K562 (cell line): Measurements from ENCODE around the gene RXFP3. TPM values are rescaled to one million over a fixed set of nuclear protein-coding genes. Genes with fewer than 3 reads are reported as not detected.

Experiments used
- ATAC-seq: fragments of 200-7000 bp; cut with Tn5 transposase; 3 replicates; pipeline ENCODE4 v1.9.1; 2020; ENCODE audit warnings: moderate library complexity
- BruUV-seq: library from RNA; stranded (reverse); fragments of 400-500 nt; replicated peaks from 2 replicates; lab custom pipeline; 2021; lab: Mats Ljungman, UMichigan
- CTCF ChIA-PET: fragments of 300-600 bp; formaldehyde crosslinking; extraction: SDS; loops from one replicate; lab custom pipeline; 2021; ENCODE audit warnings: low intra/inter-chr PET ratio; lab: Yijun Ruan, JAX
- POLR2A ChIA-PET: fragments of 300-600, 350-650 bp; sonication (Branson Sonifier 250); formaldehyde crosslinking; extraction: SDS; loops from one replicate; lab custom pipeline; 2021; ENCODE audit warnings: antibody characterized with exemption, inconsistent platforms; lab: Yijun Ruan, JAX
- DNase-seq, 4 experiments: peaks; one replicate each; pipeline versions ENCODE4 v3.0.0 to v3.0.0-alpha.2; 2011 to 2018; ENCODE audit warnings: low spot score in 3 of 4, mixed read lengths in 3 of 4; ENCODE audit errors: extremely low read depth in 1 of 4
- FAIRE-seq: peaks from 2 replicates; lab custom pipeline; 2011; peaks lifted over from hg19 to GRCh38; lab: Jason Lieb, UNC
- H2AFZ ChIP-seq: 2 replicates; pipeline ENCODE4 v1.6.0; 2011; ENCODE audit warnings: low read depth, low read length, control low read depth, inconsistent platforms
- H3K27ac ChIP-seq: fragments of 200-600 bp; 3 replicates; pipeline ENCODE4 v1.8.0; 2011; ENCODE audit warnings: low read depth, mild to moderate bottlenecking, control low read depth, inconsistent platforms, low read length, moderate library complexity, mixed read lengths; ENCODE audit errors: extremely low read depth
- H3K27me3 ChIP-seq, 2 experiments: fragments of 300-600 bp in 1 of 2; 2 replicates in 1 of 2; 3 replicates in 1 of 2; pipeline versions ENCODE4 v1.6.0 to v1.8.0; 2011; ENCODE audit warnings: inconsistent platforms in 2 of 2, low read length in 2 of 2, mild to moderate bottlenecking in 1 of 2, mixed read lengths in 1 of 2, moderate library complexity in 1 of 2; ENCODE audit not compliant: control insufficient read depth in 2 of 2, insufficient read depth in 2 of 2
- H3K36me3 ChIP-seq: fragments of 300-600 bp; 3 replicates; pipeline ENCODE4 v1.8.0; 2011; ENCODE audit warnings: mild to moderate bottlenecking, low read length, inconsistent platforms; ENCODE audit not compliant: control insufficient read depth, insufficient read depth
- H3K4me1 ChIP-seq, 2 experiments: fragments of 200-600 bp in 1 of 2; replicated peaks in 1 of 2; 2 replicates in 1 of 2; 3 replicates in 1 of 2; pipeline versions ENCODE4 v1.5.1 to v1.8.0; 2011; ENCODE audit warnings: inconsistent platforms in 2 of 2, low read length in 2 of 2, mild to moderate bottlenecking in 1 of 2, mixed read lengths in 1 of 2, moderate library complexity in 1 of 2; ENCODE audit not compliant: control insufficient read depth in 2 of 2, insufficient read depth in 2 of 2
- H3K4me2 ChIP-seq: 2 replicates; pipeline ENCODE4 v1.6.1; 2011; ENCODE audit warnings: low read length, control low read depth, inconsistent platforms, mixed read lengths; ENCODE audit not compliant: insufficient read depth
- H3K4me3 ChIP-seq: fragments of 200-600 bp; sonication (generic), shearing (Covaris generic); 2 replicates; pipeline ENCODE4 v1.5.1; 2016; ENCODE audit warnings: control low read depth, inconsistent platforms
- H3K79me2 ChIP-seq: fragments of 200-600 bp; 3 replicates; pipeline ENCODE4 v1.8.0; 2011; ENCODE audit warnings: low read length, inconsistent platforms; ENCODE audit not compliant: control insufficient read depth, insufficient read depth
- H3K9ac ChIP-seq, 2 experiments: 2 replicates each; pipeline versions ENCODE4 v1.6.0 to v1.6.1; 2011; ENCODE audit warnings: low read depth in 2 of 2, low read length in 2 of 2, control low read depth in 1 of 2, inconsistent platforms in 1 of 2, mild to moderate bottlenecking in 1 of 2, mixed read lengths in 1 of 2; ENCODE audit not compliant: insufficient read depth in 1 of 2
- H3K9me1 ChIP-seq: one replicate; pipeline ENCODE4 v1.6.0; 2011; ENCODE audit warnings: inconsistent platforms, mild to moderate bottlenecking, low read length, moderate library complexity; ENCODE audit not compliant: control insufficient read depth, insufficient read depth
- H3K9me3 ChIP-seq: replicated peaks from 2 replicates; pipeline ENCODE4 v1.5.1; 2011; ENCODE audit warnings: low read depth, low read length, inconsistent platforms; ENCODE audit not compliant: control insufficient read depth, insufficient read depth
- H4K20me1 ChIP-seq: replicated peaks from 2 replicates; pipeline ENCODE4 v1.6.1; 2011; ENCODE audit warnings: low read length, inconsistent platforms, mixed read lengths; ENCODE audit not compliant: control insufficient read depth, insufficient read depth
- CC2D1A ChIP-seq: fragments of 450-650 bp; IDR thresholded peaks from 2 replicates; pipeline ENCODE4 v1.6.1; 2017; ENCODE audit warnings: mild to moderate bottlenecking
- CEBPG ChIP-seq, 3 experiments: fragments of 200-800 bp in 1 of 3; sonication (Bioruptor generic) in 1 of 3; sonication (generic) in 1 of 3; formaldehyde crosslinking in 1 of 3; IDR thresholded peaks in 2 of 3; conservative IDR thresholded peaks in 1 of 3; 2 replicates each; pipeline versions ENCODE4 v1.6.1 to v1.8.0; 2016 to 2022; ENCODE audit warnings: missing compliant biosample characterization in 2 of 3, missing genetic modification characterization in 2 of 3, mild to moderate bottlenecking in 1 of 3, missing genetic modification reagents in 1 of 3
- CHCHD3 ChIP-seq: fragments of 250-450 bp; sonication (Bioruptor Pico); IDR thresholded peaks from 2 replicates; pipeline ENCODE4 v2.1.2; 2022; ENCODE audit warnings: mild to moderate bottlenecking
- CHD4 ChIP-seq: fragments of 200-600 bp; sonication (generic); IDR thresholded peaks from 3 replicates; pipeline ENCODE4 v1.6.1; 2012; ENCODE audit warnings: low read depth, mild to moderate bottlenecking, mixed read lengths, low read length, inconsistent platforms; ENCODE audit not compliant: insufficient read depth, insufficient replicate concordance, poor library complexity, severe bottlenecking
- EP400 ChIP-seq: fragments of 450-650 bp; IDR thresholded peaks from 2 replicates; pipeline ENCODE4 v1.6.1; 2017; ENCODE audit warnings: antibody characterized with exemption, mild to moderate bottlenecking, moderate library complexity
- ESRRB ChIP-seq: fragments of 250-450 bp; sonication (Bioruptor Pico); IDR thresholded peaks from 2 replicates; pipeline ENCODE4 v1.5.0; 2020; ENCODE audit warnings: mild to moderate bottlenecking, moderate library complexity, borderline replicate concordance
- HMGN3 ChIP-seq: IDR thresholded peaks from 2 replicates; pipeline ENCODE4 v1.6.1; 2011; ENCODE audit warnings: borderline replicate concordance, low read depth, mild to moderate bottlenecking, mixed read lengths, low read length; ENCODE audit not compliant: insufficient read length; ENCODE audit errors: extremely low read depth
- POLR3G ChIP-seq: IDR thresholded peaks from 2 replicates; pipeline ENCODE4 v1.6.1; 2011; ENCODE audit not compliant: insufficient read length, insufficient replicate concordance; ENCODE audit errors: extremely low read depth
- SAP30 ChIP-seq: fragments of 200-600 bp; sonication (generic); IDR thresholded peaks from 2 replicates; pipeline ENCODE4 v1.6.1; 2012; ENCODE audit warnings: borderline replicate concordance, low read depth, mild to moderate bottlenecking, moderate library complexity, low read length, control low read depth, inconsistent platforms; ENCODE audit not compliant: insufficient read depth, poor library complexity, severe bottlenecking
- ZBTB1 ChIP-seq: sonication (generic); formaldehyde crosslinking; IDR thresholded peaks from 2 replicates; pipeline ENCODE4 v1.8.1; 2023; ENCODE audit warnings: missing genetic modification reagents, low read depth, mild to moderate bottlenecking, borderline replicate concordance
- ZNF121 ChIP-seq: sonication (generic); formaldehyde crosslinking; conservative IDR thresholded peaks from 2 replicates; pipeline ENCODE4 v1.8.0; 2022; ENCODE audit warnings: missing genetic modification reagents
- ZNF146 ChIP-seq: IDR thresholded peaks from one replicate; pipeline ENCODE4 v1.6.1; 2018; ENCODE audit warnings: missing compliant biosample characterization; ENCODE audit not compliant: unreplicated experiment
- ZNF174 ChIP-seq: fragments of 250-450 bp; sonication (Bioruptor Pico); IDR thresholded peaks from 2 replicates; pipeline ENCODE4 v1.4.0; 2020; ENCODE audit warnings: mild to moderate bottlenecking
- ZNF408 ChIP-seq: fragments of 250-450 bp; sonication (Bioruptor Pico); IDR thresholded peaks from 2 replicates; pipeline ENCODE4 v1.4.0; 2020; ENCODE audit warnings: low read depth, mild to moderate bottlenecking, moderate library complexity
- ZNF436 ChIP-seq: fragments of 250-450, 450-650 bp; sonication (Bioruptor Pico); formaldehyde crosslinking; IDR thresholded peaks from 2 replicates; pipeline ENCODE4 v1.7.0; 2020; ENCODE audit warnings: mild to moderate bottlenecking
- ZNF507 ChIP-seq: conservative IDR thresholded peaks from 2 replicates; pipeline ENCODE4 v1.6.1; 2017; ENCODE audit warnings: missing genetic modification characterization, missing compliant biosample characterization
- WGBS: fragments of 100-300 bp; shearing (Covaris generic); methylation state at CpG from one replicate; pipeline ENCODE4 v1.1.6; 2016; ENCODE audit warnings: low coverage, mixed read lengths; ENCODE audit not compliant: insufficient coverage; ENCODE audit errors: missing lambda C conversion rate; 5-methylcytosine and 5-hydroxymethylcytosine counted together
- in situ Hi-C: fragments of 300-500 bp; cut with MboI; formaldehyde crosslinking; loops from 4 replicates; pipeline ENCODE4 v1.15.0; 2018; ENCODE audit warnings: inconsistent platforms, mixed read lengths
- intact Hi-C: fragments of 100-400 bp; cut with micrococcal nuclease; formaldehyde crosslinking; loops from 2 replicates; pipeline ENCODE4 v1.14.2; 2022
- polyA plus RNA-seq, 8 experiments: library from polyadenylated mRNA; depleted of rRNA in 4 of 8; stranded (reverse) in 5 of 8; unstranded in 3 of 8; fragments of >200 nt; fragmentation: Nextera tagmentation in 2 of 8; fragmentation: Illumina TruSeq in 1 of 8; extraction: Ambion mirVana in 2 of 8; extraction: Trizol in 1 of 8; gene quantifications; 2 replicates each; pipeline versions ENCODE4 v1.2.1 to v1.2.3, GENCODE V29; 2011 to 2014; ENCODE audit warnings: inconsistent platforms in 1 of 8, missing spikeins in 1 of 8
- total RNA-seq, 7 experiments: library from RNA; depleted of rRNA in 6 of 7; stranded (reverse); fragments of >200 nt in 6 of 7; fragmentation: Illumina TruSeq in 2 of 7; extraction: Trizol in 2 of 7; gene quantifications; 2 replicates each; pipeline versions ENCODE4 v1.2.1 to v1.2.3, GENCODE V29; 2011 to 2021; ENCODE audit warnings: low replicate concordance in 1 of 7
- TF ChIP-seq, protein P1 (sequence below): IDR thresholded peaks from 2 replicates; pipeline ENCODE4 v1.6.1; 2012; ENCODE audit warnings: low read depth, low read length, improper control_type of control experiment, borderline replicate concordance
- TF ChIP-seq, protein P2 (sequence below): fragments of 450-650 bp; formaldehyde crosslinking; IDR thresholded peaks from 2 replicates; pipeline ENCODE4 v1.4.0; 2020; ENCODE audit warnings: mild to moderate bottlenecking

The RXFP3 gene
- total and polyA plus RNA-seq, 9 of the 15 experiments (the other 6 are each of a cell fraction or from before 2014, with no cell fraction given), result not detected

DNA sequence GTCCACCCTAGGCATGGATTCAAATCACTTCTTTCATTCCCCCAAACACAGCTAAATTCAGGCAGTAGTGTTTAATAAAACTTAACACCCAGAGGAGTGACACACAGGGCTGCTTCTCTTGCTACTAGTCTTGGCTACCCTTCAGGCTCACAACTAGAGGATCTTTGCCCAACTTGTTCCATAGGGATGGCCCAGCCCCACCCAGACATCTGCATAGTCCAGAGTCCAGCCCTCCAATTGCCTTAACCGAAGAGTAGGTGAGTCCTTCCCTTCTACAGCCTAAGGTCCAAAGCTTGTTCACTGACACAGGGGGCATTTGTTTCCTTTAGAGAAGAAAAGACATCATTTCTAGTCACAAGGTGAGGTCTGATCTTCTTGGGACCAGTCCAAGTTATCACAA lies 15.2 kb upstream of the RXFP3 start:
- BruUV-seq, result no TSS peak
- ATAC-seq, result no peak
- Histone ChIP-seq H3K4me1 (no peaks in the 10 kb centered on the region), H3K4me2 (no peak overlapping the region), H2AFZ (no peak overlapping the region), H3K9me1 (no peaks in the 10 kb centered on the region), H3K79me2 (no peaks in the 10 kb centered on the region), H3K4me3 (no peak overlapping the region), H3K27me3 (no peaks in the 10 kb centered on the region), H3K36me3 (no peaks in the 10 kb centered on the region), H3K9ac (no peak overlapping the region), H3K9me3 (no peaks in the 10 kb centered on the region), H3K27ac (no peak overlapping the region), H4K20me1 (no peaks in the 10 kb centered on the region)
- intact Hi-C loops (no loop called here), in situ Hi-C loops (loop anchor here (5.0 kb wide), 1 partner anchor 484 kb away; no protein-coding TSS in a partner anchor)
- TF ChIP-seq ZNF146 (no peak), EP400 (no peak), CHCHD3 (CRISPR knock-in tag) (no peak), ZNF408 (CRISPR knock-in tag) (no peak), ZNF174 (CRISPR knock-in tag) (no peak), CHD4 (no peak), POLR3G (no peak), ZNF436 (CRISPR knock-in tag) (no peak), ZBTB1 (CRISPR knock-in tag) (no peak), CC2D1A (no peak), ESRRB (CRISPR knock-in tag) (no peak), CEBPG (CRISPR knock-in tag; IDR thresholded peaks at IDR 0.05) (no peak), CEBPG (tag; conservative IDR thresholded peaks at IDR 0.05 in 1 of 2, IDR thresholded peaks at IDR 0.05 in 1 of 2) (no peak), HMGN3 (no peak), ZNF121 (no peak), SAP30 (no peak), ZNF507 (tag) (no peak)
- TF ChIP-seq, protein P1, sequence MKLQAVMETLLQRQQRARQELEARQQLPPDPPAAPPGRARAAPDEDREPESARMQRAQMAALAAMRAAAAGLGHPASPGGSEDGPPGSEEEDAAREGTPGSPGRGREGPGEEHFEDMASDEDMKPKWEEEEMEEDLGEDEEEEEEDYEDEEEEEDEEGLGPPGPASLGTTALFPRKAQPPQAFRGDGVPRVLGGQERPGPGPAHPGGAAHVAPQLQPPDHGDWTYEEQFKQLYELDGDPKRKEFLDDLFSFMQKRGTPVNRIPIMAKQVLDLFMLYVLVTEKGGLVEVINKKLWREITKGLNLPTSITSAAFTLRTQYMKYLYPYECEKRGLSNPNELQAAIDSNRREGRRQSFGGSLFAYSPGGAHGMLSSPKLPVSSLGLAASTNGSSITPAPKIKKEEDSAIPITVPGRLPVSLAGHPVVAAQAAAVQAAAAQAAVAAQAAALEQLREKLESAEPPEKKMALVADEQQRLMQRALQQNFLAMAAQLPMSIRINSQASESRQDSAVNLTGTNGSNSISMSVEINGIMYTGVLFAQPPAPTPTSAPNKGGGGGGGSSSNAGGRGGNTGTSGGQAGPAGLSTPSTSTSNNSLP, result no peak
- TF ChIP-seq, protein P2, sequence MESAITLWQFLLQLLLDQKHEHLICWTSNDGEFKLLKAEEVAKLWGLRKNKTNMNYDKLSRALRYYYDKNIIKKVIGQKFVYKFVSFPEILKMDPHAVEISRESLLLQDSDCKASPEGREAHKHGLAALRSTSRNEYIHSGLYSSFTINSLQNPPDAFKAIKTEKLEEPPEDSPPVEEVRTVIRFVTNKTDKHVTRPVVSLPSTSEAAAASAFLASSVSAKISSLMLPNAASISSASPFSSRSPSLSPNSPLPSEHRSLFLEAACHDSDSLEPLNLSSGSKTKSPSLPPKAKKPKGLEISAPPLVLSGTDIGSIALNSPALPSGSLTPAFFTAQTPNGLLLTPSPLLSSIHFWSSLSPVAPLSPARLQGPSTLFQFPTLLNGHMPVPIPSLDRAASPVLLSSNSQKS (CRISPR knock-in tag), result no peak
- WGBS, result 0% methylated on average over 1 of the region's 1 CpG
- no peak for DNase-seq
- POLR2A ChIA-PET, result no interaction called here
- FAIRE-seq, result no peak
- CTCF ChIA-PET, result no interaction called here
